HG03095 (cell line): Measurements from ENCODE around the gene SEMA4F.

Experiments used
- ATAC-seq: cut with Tn5 transposase; IDR thresholded peaks from one replicate; pipeline ENCODE4 v1.9.1; 2021; ENCODE audit warnings: moderate library complexity; ENCODE audit not compliant: unreplicated experiment

SEMA4F gene

DNA sequence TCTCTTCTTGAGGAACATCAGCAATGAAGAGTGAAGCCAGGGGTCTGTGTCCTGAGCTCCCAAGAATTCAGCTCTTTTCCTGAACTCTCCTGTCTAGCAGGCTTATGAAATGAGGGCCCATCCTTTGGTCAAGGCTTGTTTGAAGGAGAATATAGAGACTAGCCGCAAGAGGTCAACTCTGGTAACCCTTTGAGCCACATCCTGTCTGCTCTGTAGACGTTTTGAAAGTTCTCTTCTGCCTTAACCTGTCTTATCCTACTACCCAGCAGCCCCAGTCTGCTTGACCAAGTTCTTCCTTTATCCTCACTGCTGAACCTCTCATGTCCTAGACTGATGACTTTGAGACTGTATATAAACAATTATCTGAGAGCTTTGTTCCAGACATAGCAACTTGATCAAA is 5.4 kb downstream of the SEMA4F start:
- ATAC-seq: no peak

GRCh38 chr2:74668087-74668486 is 14.0 kb downstream of the SEMA4F start:
- ATAC-seq: no peak

DNA sequence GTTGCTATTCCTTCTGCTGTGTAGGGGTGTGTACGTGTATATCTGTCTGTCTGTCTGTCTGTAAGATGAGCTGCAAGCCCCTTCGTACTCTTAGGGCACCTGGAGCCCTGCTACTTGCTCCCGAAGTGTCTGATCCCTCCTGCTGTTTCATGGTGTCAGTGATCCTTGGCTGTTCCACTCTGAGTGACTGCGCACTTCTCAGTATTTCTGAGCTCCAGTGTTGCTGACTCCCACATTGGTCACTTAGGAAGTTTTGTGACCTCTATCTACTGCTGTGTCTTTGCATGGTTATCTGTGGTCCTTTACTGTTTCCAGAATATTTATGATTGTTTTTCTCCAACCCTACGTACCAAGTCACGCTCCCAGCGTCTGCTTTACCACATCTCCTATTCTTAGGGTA is 16.2 kb downstream of the SEMA4F start:
- no peak for ATAC-seq

DNA sequence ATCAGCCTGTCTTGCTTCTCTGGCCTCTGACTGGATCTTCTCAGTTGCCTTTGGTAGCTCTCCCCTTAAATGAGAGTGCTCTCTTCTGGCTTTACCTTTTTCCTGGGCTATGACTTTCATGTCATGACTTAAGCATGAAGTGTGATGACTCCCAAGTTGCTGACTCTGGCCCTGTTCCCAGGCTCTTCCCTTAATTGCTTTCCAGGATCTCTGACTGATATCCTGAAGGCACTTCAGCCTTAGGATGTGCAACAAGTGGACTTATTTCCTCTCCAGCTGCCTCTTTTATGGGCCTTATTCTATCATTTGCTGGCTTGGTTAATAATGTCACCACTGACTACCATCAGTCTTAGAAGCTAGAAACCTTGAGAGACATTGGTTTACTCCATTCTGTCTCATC is 17.4 kb downstream of the SEMA4F start:
- no peak for ATAC-seq

- ATAC-seq: no peak
Observed at GRCh38 chr2:74673826-74674528, 19.9 kb downstream of the SEMA4F start.

GRCh38 chr2:74675090-74675489 is 21.0 kb downstream of the SEMA4F start:
- no peak for ATAC-seq

- no peak for ATAC-seq
Observed at GRCh38 chr2:74676331-74676730, 22.3 kb downstream of the SEMA4F start.

DNA sequence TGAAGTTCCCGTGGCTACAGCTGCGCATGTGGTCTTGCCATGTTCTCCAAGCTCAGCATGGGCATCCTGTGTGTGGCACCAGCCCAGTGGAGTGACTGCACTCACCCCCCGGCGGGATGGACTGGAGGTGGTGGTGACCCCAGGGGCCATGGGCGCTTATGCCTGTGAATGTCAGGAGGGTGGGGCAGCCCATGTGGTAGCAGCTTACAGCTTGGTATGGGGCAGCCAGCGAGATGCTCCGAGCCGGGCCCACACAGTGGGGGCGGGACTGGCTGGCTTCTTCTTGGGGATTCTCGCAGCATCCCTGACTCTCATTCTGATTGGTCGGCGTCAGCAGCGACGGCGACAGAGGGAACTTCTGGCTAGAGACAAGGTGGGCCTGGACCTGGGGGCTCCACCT is 25.6 kb downstream of the SEMA4F start:
- ATAC-seq: no peak

GRCh38 chr2:74682501-74682900 is 28.5 kb downstream of the SEMA4F start:
- no peak for ATAC-seq

DNA sequence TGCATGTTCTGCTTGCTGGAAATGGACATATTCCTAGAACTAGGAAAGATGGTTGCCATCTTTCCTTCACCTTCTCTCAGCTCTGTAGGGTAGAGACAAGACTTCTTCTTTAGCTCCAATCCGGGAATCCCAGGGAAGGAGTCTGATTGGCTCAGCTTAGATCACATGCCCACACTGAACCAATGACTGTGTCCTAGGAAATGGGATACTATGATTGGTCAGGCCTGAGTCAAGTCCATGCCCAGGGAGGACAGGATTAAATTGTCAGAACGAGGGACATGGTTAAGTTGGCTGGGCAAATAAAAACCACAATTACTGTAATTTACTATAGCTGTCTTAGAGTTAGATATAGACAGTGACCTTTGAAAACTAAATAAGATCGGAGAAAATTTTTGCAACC is 31.4 kb downstream of the SEMA4F start:
- ATAC-seq: no peak

- ATAC-seq: no peak
Observed at GRCh38 chr2:74688881-74689280, 34.8 kb downstream of the SEMA4F start.

DNA sequence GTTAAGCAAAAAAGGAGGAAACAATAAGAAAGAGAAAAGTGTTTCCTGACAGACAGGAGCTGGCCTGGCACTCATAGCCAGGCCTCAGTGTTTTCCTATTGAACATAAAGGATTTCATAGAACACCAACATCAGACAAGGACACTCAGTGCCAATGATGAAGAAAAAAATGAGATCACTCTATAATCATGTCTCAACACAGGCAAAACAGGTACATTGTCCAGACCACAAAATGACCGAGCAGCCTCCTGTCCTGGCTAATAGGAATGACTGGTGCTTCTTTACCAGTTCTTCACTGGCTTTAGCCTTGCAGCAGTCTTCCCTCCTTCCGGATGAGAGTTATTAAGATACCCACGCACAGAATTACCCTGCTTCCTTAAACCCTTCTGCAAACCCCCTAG is 35.6 kb downstream of the SEMA4F start:
- ATAC-seq: no peak

GRCh38 chr2:74690571-74690970 is 36.5 kb downstream of the SEMA4F start:
- peak; percentile 81 for ATAC-seq

DNA sequence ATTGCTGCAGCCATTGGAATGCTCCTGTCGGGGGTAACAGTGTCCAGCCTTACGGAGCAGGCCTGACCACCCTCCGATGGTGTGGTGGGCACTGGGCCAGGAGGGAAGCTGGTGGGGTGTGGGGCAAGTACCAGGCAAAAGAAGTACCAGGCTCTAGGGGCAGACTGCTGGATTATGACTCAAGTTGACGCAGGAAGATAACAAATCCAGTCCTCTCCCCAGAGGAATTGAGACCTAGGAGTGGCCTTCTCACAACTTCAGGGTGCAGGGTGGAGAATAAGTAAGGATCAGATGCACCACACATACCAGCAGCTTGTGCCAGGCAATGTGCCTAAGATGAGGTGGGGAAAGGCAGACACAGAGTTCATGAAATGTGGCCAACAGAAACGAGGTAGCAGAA is 37.9 kb downstream of the SEMA4F start:
- no peak for ATAC-seq

DNA sequence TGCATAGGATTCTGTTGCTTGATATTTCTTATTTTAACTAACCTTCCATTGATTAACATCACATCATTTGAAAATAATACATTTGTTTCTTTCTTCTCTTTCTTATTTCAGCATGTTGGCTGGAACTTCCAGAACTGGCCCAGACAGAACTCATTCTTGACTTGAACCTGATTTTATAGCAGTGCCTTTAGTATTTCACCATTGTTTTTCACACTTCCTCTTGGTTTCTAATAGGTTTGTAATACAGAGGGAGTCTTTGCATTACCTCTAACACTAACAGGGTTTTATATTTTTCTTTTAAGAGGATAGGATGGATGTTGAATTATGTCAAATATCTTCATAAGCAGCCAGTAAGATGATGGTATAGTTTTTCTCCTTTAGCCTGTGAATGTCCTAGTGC is 39.2 kb downstream of the SEMA4F start:
- no peak for ATAC-seq

GRCh38 chr2:74693668-74694067 is 39.6 kb downstream of the SEMA4F start:
- no peak for ATAC-seq

DNA sequence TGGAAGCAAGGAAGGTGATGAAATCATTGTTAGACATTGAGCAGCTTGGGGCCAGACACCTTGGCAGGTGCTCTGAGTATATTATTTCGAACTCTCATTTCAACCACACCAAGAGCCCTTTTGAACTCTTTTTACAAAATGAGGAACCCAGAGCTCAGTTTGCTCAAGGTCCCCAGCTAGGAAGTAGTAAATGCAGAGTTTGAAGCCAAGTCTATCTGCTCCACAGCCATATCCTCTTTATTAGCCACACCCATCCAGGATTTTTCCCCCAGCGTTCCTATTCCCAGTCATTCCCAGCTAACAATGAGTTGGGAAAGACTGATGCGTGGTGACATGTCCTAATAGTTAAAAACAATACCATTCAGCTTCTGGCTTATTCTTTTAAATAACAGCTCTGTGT is 40.2 kb downstream of the SEMA4F start:
- no peak for ATAC-seq

DNA sequence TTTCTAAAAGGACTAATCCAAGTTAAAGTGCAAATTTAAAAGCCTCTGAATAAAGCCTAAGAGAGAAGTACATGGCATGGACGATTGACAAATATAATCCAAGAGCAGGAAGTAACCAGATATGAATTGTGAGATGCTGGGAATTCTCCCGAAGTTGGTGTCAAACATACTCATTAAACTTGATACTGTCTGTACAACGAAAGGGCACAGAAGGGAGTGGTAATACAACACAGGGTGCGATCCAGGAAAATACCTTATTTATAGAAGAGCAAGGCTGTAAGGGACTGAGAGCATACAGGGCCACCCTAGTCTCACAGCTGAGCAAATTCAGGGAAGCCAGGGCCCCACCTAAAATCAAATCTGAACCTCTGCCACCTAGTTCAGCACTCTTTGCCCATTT is 41.6 kb downstream of the SEMA4F start:
- ATAC-seq: no peak

DNA sequence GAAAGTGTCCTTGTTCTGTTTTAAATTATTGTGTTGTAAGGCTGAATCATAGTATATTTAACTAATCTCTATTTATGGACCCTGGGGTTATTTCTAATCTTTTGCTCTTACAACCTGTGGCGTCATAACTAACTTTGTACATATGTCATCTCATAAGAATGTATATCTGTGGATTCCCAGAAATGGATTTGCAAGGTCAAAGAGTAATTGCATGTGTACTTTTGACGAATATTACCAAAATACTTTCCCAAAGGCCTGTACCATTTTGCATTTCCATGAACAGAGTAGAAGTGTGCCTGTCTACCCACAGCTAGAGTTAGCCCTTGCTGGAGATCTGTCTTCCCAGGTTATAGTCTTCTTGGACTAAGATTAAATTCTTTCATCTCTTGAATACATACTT is 42.8 kb downstream of the SEMA4F start:
- ATAC-seq: no peak

- no peak for ATAC-seq
Observed at GRCh38 chr2:74700643-74701372, 46.8 kb downstream of the SEMA4F start.

DNA sequence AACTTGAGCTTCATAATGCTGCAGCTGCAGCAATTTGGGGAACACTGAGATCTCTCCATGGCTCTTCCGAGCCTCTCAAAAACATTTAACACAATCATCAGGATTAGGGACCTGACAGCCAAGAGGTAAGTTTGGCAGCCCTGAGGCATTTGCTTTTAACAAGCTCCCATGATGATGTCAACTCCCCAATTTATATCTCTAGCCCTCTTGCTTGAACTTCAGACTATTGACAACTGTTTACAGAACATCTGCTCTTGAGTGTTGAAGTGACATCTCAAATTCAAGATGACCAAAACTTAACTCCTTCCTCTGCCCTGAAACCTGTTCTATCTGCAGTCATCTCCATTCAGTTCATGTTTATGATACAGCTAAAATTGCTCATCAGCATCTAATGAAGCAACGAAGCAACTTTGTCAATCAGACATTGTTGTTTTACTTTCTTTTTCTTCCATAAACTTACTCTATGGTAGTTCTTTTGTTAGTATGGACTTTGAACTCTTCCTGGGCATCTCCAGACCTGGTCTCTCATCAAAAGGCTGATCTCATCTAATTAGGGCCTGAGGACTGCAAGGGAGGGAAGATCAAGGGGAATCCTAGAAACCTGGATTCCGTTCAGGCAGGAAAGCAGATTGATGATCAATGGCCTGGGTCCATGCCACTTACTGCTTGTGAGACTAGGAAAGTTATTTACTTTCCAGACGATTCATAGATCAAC is 48.1 kb downstream of the SEMA4F start:
- ATAC-seq: no peak

DNA sequence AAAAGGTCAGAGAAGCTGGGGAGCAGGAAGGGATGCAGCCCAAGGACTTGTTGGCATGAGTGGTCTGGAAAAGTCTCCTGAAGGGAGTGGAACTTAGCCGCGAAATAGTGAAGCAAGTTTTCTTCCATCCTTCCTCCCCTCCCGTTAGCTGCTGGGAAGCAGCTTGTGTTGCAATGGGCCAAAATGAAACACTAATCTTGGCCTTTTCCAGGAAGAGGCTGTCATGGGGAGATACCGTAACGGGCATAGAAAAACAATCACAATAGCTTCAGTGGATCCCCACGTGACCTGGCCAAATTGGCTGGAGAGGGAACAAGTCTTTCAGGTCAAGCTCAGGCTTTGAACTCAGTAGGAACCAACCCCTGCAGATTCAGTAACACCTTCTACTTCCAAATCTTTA is 49.3 kb downstream of the SEMA4F start:
- ATAC-seq: no peak
